Gastroesophageal sphincter (tissue), 3 donors: Measurements from ENCODE around the gene PRR13.

Source experiments
- CTCF ChIP-seq, 4 experiments: fragments of 200-600 bp in 2 of 4; fragments of 450-650 bp in 2 of 4; sonication (generic) in 1 of 4; IDR thresholded peaks; one replicate each; pipeline ENCODE4 v1.5.1; 2017 to 2019; ENCODE audit warnings: antibody characterized with exemption in 4 of 4, mild to moderate bottlenecking in 2 of 4, moderate library complexity in 2 of 4
- POLR2A ChIP-seq, 2 donors: fragments of 450-650 bp; IDR thresholded peaks; one replicate each; pipeline ENCODE4 v1.6.1; 2017; ENCODE audit warnings: antibody characterized with exemption in 2 of 2, mild to moderate bottlenecking in 2 of 2, moderate library complexity in 1 of 2

- no peak for TF ChIP-seq CTCF (IDR thresholded peaks at IDR 0.05)
- TF ChIP-seq POLR2A (IDR thresholded peaks at IDR 0.05) = no peak
Measured at GRCh38 chr12:53489242-53489864, 47.8 kb downstream of the PRR13 start.
